ENCODE measurements around the gene GABARAP.

DNA sequence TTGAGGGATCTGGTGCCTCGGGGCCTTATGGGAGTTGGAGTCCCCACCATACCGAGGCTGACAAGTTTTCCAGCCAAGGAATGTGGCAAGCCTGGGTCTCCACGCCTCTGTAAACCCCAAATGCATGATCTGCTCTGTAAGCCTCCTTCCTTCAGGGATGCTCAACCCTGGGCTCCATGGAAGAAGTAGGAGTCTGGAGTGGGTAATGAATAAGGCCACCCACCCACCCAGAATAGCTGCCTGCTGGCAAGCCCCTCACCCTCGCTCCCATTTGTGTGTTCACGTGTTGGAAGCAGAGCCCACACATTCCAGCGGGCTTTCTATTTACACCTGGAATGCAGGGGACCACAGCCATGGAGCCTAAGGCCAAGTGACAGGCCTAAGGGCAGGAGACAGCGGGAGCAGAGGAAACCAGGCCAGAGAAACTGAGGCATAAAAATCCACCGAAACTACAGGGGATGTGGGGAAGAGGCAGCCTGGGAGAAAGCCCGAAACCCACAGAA is 27.1 kb downstream of the GABARAP start:
- TF ChIP-seq, protein P1, sequence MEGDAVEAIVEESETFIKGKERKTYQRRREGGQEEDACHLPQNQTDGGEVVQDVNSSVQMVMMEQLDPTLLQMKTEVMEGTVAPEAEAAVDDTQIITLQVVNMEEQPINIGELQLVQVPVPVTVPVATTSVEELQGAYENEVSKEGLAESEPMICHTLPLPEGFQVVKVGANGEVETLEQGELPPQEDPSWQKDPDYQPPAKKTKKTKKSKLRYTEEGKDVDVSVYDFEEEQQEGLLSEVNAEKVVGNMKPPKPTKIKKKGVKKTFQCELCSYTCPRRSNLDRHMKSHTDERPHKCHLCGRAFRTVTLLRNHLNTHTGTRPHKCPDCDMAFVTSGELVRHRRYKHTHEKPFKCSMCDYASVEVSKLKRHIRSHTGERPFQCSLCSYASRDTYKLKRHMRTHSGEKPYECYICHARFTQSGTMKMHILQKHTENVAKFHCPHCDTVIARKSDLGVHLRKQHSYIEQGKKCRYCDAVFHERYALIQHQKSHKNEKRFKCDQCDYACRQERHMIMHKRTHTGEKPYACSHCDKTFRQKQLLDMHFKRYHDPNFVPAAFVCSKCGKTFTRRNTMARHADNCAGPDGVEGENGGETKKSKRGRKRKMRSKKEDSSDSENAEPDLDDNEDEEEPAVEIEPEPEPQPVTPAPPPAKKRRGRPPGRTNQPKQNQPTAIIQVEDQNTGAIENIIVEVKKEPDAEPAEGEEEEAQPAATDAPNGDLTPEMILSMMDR (IDR thresholded peaks at IDR 0.05) = no peak
- TF ChIP-seq POLR2AphosphoS5 (IDR thresholded peaks at IDR 0.05) = peak in 1 of 3 donors; percentile 24
